CD4-positive, alpha-beta T cell treated with Interleukin-17A for 4 hours (primary cell): Measurements from ENCODE around the gene PRPSAP1.
"Not testable (repeated sequence)": the region's sequence is repeated elsewhere in the genome, so short reads cannot be mapped to it uniquely, and the experiment has no call there.

Source experiments
- DNase-seq: peaks from one replicate; pipeline ENCODE4 v3.0.0-alpha.2; 2020; ENCODE audit warnings: mixed read lengths

The PRPSAP1 gene

GRCh38 chr17:76359375-76359774, 5.7 kb upstream of the PRPSAP1 start:
- DNase-seq, result no peak

- no peak for DNase-seq
These were observed 4.0 kb upstream of the PRPSAP1 start for GRCh38 chr17:76357597-76358158.

- DNase-seq, result no peak
These were observed 3.2 kb upstream of the PRPSAP1 start for GRCh38 chr17:76356803-76357456.

GRCh38 chr17:76354747-76355310, 1.1 kb upstream of the PRPSAP1 start:
- no peak for DNase-seq

GRCh38 chr17:76354317-76354729, 607 bp upstream of the PRPSAP1 start:
- DNase-seq, result no peak

GRCh38 chr17:76353004-76353598, 615 bp downstream of the PRPSAP1 start:
- peak; percentile 22 for DNase-seq

- DNase-seq, result no peak
These were observed 2.1 kb downstream of the PRPSAP1 start for GRCh38 chr17:76351526-76352071.

GRCh38 chr17:76350463-76350862, 3.3 kb downstream of the PRPSAP1 start:
- DNase-seq, result no peak

GRCh38 chr17:76346936-76347335, 6.8 kb downstream of the PRPSAP1 start:
- not testable (repeated sequence) for DNase-seq

- DNase-seq, result no peak
These were observed 8.2 kb downstream of the PRPSAP1 start for GRCh38 chr17:76345377-76345974.

GRCh38 chr17:76343106-76343505, 10.6 kb downstream of the PRPSAP1 start:
- no peak for DNase-seq

- DNase-seq, result no peak
These were observed 12.4 kb downstream of the PRPSAP1 start for GRCh38 chr17:76341301-76341700.

- no peak for DNase-seq
These were observed 16.3 kb downstream of the PRPSAP1 start for GRCh38 chr17:76337413-76337777.

- no peak for DNase-seq
These were observed 16.8 kb downstream of the PRPSAP1 start for GRCh38 chr17:76336756-76337412.

- no peak for DNase-seq
These were observed 17.9 kb downstream of the PRPSAP1 start for GRCh38 chr17:76335716-76336381.

- no peak for DNase-seq
These were observed 19.8 kb downstream of the PRPSAP1 start for GRCh38 chr17:76333673-76334505.

GRCh38 chr17:76331083-76331482, 22.6 kb downstream of the PRPSAP1 start:
- DNase-seq, result no peak

GRCh38 chr17:76329664-76330063, 24.1 kb downstream of the PRPSAP1 start:
- DNase-seq, result no peak

GRCh38 chr17:76327696-76328095, 26.0 kb downstream of the PRPSAP1 start:
- no peak for DNase-seq

GRCh38 chr17:76326306-76326705, 27.4 kb downstream of the PRPSAP1 start:
- DNase-seq, result no peak

GRCh38 chr17:76318586-76318985, 35.1 kb downstream of the PRPSAP1 start:
- no peak for DNase-seq
